NCI-H345 treated with DMSO at 0.1 percent for 48 hours (cell line): ENCODE results near the gene DOHH.
A peak's percentile ranks its signal among the peaks of the same experiment; 100 is the strongest.

Experiments
- DNase-seq: peaks from one replicate; lab custom pipeline; 2025; ENCODE audit not compliant: unreplicated experiment; lab: John Stamatoyannopoulos, UW

DOHH gene

DNA sequence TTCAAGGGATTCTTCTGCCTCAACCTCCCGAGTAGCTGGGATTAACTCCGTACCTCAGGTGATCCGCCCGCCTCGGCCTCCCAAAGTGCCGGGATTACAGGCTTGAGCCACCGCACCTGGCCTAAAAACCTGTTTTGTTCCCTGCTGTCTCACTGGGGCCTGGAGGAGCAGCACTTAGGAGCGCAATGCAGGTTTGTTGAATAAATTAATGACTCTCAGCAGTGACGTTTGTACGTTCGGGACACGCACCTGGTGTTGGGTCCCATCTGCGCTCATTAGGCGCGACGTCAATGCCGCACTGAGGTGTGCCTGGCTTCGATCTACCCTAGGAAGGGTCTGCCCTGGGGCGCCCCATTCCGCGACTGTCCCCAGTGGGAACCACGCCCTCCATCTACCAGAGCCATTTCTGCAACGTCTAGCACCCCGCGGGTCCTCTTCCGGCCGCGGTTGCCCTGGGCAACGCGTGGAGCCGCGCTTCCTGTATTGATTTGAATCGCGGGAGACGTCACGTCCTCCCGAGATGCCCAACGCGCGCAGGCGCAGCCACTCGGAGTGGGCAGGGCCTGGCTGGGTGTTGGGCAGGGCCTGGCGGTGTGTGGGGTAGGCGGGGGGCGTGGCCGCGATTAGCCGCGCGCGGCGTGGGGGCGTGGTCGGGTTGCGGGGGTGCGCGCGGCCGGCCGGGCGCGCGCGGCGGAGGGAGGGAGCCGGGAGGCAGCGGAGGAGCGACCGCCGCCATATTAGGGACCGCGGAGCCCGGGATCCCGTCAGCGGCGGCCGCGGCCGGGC is 5.3 kb upstream of the DOHH start, which contains the start of gene FZR1:
TSS of gene FZR1 (plus strand) at position 714 of the 786 bp plus-strand sequence. CDS start 16,679 bp downstream, outside the sequence.
- DNase-seq = peak; percentile 97

DNA sequence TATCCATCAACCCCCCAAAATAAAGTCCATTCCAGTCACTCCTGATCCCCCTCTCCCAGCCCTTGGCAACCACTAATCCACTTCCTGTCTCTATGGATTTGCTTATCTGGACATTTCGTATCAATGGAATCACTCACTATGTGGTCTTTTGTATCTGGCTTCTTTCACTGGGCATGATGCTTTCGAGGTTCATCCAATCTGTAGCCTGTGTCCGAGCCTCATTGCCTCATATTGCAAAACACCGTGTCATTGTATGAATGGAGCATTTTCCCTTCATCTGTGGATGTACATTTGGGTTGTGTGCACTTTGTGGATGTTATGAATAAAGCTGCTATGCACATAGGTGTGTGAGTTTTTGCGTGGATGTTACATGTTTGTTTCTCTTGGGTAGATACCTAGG is 4.3 kb upstream of the DOHH start:
- DNase-seq = no peak

DNA sequence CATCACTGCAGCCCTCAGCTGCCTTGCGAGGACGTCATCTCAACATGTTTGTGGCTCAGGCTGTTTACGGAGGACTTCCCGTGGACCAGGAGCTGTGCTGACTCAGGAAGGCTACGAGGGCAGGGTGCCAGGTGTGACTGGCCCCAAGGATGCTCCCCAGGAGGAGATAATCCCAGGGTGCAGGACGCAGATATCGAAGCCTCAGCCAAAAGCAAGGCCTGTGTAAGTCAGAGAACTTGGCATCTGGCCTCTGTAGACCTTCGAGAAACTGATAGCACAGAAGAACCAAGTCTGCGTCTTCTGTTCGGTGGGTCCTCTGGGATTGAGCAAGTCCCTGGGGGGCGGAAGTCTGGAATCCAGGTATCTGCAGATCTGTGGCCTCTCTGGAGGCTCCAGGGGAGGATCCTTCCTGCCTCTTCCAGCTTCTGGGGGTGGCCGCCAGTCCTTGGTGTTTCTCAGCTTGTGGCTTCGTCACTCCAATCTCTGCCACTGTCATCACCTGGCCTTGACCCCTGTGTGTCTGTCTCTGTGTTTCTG is 2.6 kb upstream of the DOHH start:
- no peak for DNase-seq

DNA sequence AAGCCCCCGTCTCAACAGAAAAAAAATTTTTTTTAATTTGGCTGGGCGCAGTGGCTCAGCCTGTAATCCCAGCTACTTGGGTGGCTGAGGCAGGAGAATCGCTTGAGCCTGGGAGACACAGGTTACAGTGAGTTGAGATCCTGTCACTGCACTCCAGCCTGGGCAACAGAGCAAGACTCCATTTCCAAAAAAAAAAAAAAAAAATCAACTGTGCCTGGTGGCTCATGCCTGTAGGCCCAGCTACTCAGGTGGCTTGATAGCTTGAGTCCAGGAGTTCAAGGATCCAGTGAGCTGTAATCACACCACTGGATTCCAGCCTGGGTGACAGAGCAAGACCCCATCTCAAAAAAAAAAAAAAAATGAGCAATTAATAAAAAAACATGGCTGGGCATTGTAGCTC is 1.3 kb upstream of the DOHH start:
- no peak for DNase-seq

DNA sequence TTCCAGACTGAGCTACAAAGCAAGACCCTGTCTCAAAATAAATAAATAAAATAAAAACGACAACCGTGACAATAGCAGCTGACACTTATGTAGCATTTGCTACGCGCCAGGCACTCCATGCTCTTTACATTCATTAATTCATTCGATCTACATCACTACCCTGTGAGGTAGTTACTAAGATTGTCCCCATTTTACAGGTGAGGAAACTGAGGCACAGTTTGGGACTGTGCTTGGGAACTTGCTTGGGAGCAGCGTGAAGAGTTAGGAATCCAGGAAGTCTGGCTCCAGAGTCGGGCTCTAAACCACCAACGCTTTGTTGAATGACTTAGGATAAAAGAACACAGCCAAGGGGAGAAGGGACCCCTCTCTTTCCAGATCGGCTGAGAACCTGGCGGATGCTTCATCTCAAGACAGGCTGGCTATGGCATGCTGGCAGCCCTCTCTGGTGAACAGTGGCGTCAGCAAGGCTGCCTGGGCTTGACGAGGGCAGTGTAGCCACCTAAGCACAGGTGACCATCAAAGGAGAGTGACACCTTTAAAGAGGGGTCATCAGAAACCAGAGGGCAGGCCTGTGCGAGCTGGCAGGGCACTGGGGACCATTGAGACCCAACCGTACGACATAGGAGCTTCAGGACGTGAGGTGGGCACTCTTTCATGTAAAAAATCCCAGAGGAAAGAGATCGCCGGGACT is 591 bp downstream of the DOHH start:
- DNase-seq = no peak

DNA sequence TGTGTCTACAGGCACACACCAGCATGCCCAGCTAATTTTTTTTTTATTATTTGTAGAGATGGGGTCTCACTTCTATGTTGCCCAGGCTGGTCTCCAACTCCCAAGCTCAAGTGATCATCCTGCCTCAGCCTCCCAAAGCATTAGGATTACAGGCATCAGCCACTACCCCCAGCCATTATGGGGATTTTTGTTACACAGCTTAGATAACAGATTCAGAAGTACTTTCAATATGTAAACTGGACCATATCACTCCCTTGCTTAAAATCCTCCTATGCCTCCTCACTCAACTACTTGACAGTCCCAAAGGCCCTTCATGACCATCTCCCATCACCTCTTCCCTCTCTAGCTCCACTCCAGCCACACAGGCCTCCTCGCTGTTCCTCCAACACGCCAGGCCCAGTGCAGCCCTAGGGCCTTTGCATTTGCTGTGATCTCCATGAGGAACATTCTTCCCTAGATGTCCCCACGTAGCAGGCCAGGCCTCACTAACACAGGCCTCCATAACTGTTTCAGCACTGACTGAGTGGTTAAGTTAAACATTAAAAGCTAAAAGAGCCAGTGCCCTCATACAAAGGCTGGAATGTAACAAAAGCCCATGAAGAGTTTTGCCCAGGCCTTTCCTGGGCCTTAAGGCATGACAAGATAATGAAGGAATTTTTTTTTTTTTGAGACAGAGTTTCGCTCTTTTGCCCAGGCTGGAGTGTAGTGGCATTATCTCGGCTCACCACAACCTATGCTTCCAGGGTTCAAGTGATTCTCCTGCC is 2.5 kb downstream of the DOHH start:
- no peak for DNase-seq

DNA sequence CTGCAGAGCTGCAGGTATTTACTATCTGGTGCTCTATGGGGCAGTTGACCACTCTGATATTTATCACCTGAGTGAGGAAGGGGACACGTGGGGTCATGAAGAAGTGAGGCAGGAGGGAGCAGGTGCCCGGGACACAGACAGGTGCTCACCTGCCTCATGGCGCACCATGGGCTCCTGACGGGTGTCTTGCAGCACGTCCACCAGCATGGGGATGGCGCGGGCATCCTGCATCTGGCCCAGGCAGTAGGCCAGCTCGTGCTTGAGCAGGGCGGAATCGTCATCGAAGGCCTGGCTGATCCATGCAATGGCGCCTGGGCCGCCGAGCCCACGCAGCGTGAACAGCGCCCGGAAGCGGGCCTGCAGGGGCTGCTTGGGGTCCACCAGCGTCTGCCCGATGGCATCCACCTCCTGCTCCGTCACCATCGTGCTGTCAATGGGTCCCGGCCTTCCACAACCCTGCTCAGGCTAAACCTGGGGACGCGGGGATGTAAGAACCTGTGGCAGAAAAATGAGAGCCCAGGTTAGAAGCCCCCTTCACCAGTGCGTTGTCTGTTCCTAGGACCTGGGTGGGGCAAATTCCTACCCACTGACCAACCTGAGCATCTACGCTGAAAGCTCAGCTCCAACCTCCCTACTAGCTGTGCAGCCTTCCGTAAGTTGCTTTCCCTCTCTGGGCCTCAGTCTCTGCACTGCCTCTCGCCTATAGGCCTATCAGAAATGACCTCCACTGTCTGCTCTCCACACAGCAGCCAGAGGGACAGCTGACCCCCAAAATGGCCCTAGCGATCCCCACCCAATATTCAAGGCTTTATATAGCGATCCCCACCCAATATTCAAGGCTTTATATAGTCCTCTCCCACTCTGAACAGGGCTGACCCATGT is 3.8 kb downstream of the DOHH start:
- no peak for DNase-seq

DNA sequence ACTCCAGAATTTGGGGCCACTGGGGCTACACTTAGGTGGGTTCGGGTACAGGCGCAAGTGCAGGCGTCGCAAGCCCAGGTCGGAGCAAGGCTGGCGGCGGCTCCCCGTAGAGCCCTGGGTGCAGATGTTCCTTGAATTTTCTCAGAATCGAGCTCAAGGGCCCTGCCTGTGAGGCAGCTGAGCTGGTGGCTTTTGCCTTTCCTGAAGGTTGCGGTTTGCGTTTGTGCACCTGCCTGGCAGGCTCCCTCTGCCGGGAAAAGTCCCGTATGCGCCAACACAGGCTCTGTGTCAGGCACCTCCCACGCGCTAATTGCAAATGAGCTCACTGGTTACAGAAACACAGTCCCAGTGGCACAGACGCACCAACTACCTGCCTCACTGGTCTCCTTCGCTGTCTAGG is 5.9 kb downstream of the DOHH start:
- no peak for DNase-seq

DNA sequence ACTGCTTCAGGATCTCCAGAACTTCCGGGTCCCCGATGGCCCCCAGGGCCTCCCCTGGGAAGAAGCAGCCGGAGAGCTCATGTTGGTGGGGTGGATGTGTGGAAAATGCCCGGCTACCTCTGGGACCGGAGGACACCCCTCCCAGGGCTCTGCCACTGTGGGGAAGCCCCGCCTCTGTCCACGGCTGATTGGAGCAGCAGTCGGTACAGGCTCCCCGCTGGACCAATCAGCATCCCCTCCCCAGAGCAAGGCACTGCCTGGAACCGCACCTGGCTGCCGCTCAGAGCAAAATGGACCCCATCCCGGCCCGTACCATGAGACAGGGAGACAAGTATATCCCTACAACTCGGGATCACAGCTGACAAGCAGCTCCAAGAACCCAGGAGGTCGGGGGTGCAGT is 6.4 kb downstream of the DOHH start:
- no peak for DNase-seq

DNA sequence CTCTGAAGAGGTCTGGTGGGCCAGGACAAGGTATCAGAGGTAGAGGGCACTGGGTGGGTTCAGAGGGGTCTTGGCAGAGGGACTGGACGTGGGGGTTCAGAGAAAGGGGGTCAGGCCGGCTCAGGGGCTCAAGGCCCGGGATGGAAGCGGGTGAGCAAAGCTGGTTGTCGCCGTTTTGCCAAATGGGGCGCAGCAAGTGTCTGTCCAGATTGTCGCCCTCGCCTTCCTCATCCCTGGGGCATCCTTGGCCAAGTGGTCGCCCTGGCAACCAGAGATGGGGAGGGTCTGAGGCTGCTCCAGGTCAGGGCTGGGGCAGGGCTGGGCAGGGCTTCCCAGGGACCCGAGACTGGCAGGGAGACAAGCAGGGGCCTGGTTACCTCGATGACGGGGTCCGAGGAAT is 6.8 kb downstream of the DOHH start:
- DNase-seq = no peak

DNA sequence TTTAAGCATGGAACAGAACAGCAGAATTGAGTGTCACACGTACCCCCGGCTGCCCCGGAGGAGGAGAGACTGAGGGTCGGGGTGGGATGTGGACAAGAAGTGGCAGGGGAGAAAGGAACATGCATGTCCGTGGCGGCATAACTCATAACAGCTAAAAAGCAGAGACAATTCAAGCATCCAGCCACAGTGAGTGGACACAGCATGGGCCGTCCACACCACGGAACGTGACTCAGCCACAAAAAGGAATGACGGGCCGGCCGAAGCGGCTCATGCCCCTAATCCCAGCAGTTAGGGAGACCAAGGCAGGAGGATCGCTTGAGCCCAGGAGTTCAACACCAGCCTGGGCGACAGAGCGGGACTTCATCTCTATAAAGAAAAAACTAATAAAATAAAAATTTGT is 7.6 kb downstream of the DOHH start:
- DNase-seq = no peak

DNA sequence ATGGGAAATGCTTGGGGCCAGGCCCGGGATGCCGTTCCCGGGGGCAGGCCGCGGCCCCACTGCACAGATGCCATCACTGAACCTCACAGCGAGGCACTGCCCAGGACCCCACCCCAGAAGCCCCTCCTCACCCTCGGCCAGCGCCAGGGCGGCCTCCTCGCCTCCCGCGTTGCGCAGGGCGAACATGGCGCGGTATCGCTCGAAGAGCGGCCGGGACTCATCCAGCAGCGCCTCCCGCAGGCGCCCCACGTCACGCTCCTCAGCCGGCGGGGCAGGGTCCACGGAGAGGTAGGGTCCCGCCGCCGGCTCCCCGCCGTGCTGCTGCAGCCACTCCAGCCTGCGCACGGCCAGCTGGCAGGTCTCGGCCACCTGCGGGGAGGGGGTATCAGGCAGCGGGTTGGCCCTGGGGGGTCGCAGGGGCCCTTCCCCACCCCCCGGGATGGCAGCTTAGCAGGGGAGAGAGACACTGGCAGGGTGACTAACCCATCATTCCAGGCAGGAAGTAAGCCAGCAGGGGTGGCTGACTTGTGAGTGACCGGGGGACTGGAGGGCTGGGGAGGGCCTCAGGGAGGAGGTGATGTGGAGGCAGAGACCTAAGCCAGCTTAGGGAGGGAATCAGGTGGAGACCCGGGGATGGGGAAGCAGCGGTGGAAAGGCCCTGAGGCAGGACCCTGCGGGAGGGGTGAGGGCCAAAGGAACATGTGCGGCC is 8.2 kb downstream of the DOHH start:
- no peak for DNase-seq

DNA sequence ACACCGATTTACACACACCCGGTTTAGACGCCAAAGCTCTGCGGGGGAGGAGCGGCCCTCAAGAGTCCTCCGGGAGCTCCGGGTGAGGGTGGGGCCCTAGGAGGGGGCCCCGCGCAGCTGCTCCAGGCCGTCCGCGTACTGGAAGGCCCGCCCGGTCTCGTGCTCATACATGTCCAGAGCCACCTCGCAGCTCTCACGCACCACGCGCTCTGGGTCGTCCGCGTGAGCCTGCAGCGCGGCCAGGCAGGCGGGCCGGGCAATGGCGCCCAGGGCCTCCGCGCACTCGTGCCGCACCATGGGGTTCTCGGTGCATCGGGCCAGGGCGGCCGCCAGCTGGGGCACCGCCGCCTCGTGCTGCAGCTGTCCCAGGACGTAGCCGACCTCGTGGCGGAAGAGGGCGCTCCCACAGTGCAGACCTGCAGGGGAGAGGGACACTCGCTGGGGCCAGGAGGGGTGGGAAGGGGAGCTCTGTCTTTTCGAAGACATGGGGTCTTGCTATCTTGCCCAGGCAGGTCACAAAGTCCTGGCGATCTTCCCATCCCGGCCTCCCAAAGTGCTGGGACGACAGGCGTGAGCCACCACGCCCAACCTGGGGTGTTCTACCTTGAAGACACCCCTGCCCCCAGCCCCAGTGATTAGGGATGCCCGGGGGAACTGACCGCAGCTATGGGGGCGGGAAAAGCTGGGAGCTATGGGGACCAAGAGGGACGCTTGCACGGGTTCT is 8.9 kb downstream of the DOHH start:
- no peak for DNase-seq

DNA sequence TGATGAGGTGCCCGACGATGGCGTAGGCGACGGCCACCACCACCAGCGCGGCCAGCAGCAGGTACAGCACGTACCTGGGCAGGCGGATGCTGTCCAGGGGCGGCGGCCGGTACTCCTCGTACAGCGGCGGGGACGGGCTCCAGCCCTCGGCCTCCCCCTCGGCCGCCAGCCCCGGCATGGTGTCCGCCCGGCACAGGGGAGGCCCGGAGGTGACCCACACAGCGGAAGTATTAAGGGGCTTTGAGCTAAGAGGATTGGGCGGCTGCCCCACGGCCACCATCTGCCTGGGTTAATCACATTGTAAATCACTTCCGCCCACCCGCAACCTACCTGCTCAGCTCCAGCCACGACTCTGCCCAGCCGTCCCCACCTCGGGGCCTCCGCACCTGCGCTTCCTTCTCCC is 17.2 kb downstream of the DOHH start, which contains the start of gene SMIM44:
TSS of gene SMIM44 (minus strand) at position 216 of the 403 bp plus-strand sequence. CDS start at position 178, 38 bp downstream.
- no peak for DNase-seq

DNA sequence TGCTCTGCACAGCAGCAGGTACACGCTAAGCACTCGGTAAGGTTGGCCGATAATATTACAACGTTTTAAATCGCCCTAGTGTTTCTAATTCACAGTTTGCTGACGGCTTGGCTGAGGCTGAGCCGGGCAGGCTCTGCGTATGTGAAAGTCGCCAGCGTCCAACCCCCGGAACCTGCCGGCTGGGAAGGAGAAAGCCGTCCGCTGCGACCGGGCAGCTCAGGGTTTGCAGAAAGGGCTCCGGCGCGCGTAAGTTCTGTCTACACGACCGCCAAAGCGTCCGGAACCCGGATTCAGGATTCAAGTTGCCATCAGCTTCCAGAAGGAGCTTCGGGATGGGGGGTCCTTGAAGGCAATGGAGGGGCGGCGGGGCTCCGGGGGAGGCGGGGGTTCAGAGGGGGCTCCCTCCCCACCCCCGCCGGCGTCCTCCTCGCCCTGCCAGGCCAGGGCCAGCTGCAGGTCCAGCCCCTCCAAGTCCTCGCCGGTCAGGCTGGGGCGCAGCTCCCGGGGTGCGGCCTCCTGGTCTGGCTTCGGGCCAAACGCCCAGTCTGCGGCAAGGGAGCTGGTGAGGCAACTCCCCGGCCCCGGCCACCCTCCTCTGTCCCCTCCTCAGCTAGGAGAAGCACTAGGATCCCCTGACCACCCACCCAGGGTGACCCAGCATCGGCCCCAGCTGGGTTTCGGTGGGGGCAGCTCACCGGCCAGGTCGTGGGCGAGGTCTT is 17.8 kb downstream of the DOHH start:
- DNase-seq = no peak

DNA sequence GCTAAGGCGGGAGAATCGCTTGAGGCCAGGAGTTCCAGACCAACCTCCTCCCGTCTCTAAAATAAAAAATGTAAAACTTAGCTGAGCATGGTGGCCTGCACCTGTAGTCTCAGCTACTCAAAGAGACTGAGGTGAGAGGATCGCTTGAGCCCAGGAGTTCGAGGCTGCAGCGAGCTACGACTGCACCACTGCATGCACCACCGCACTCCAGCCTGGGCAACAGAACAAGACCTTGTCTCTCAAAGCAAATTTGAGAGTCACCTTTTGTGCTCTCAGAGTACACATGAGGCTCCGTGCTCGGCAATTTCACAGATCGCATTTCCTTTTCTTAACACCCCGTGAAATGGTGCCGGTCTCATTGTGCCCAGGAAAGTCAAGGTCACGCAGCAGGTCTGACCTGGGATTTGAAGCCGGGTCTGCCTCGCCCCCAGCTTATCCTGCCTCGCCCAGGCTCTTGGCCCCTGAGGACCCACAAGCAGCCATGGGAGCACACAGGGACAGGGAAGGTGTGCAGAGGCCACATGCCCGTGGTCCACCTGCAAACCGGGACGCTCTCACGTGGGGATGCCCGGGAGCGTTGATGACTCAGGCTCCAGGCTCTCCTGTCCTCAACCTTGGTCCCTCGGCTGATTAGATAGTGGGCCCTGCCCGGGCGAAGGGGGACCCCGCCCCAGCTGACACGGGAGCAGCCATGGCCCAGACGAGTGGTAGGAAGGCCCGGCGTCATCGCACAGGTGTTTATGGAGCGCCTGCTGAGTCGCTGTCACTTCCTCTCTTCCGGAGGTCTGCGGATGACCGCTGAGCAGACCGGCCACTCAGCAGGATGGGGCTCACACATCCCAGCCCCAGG is 19.0 kb downstream of the DOHH start:
- no peak for DNase-seq

DNA sequence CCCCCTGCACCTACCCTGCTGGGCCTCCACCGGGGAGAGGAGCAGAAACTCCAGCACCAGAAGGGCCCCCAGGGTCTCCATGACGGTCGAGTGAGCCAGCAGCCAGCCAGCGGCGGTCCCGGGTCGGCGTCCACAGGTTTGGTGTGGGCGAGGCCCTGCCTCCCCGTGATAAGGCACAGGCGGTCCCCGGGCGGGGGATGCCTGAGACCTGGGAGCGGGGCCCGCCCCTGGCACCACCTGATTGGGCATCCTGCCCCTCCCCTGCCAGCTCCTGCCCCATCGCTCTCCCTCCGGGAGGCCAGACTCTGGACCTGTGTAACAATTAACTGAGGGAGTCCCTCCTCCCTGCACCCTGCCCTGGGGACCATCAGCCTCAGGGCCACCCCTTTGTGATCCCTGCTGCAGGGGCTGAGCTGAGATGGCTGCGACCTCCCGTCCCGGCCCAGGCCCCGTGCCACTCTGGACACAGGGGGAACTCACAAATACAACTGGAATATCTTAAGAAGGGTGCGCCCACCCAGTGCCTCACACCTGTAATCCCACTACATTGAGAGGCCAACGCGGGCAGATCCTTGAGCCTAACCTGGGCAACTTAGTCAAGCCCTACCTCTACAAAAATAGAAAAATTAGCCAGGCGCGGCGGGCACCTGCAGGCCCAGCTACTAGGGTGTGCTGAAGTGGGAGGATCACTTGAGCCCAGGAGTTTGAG is 19.9 kb downstream of the DOHH start, which contains the start of gene SMIM24:
TSS of gene SMIM24 (minus strand) at position 143 of the 709 bp plus-strand sequence. CDS start at position 81, 62 bp downstream.
- DNase-seq = no peak
